K562 (cell line): ENCODE data around the gene MGAT5. TPM values are rescaled to one million over a fixed set of nuclear protein-coding genes. Genes with fewer than 3 reads are reported as not detected.

Experiments used
- ATAC-seq: fragments of 200-7000 bp; cut with Tn5 transposase; 3 replicates; pipeline ENCODE4 v1.9.1; 2020; ENCODE audit warnings: moderate library complexity
- BruUV-seq: library from RNA; stranded (reverse); fragments of 400-500 nt; replicated peaks from 2 replicates; lab custom pipeline; 2021; lab: Mats Ljungman, UMichigan
- CTCF ChIA-PET: fragments of 300-600 bp; formaldehyde crosslinking; extraction: SDS; loops from one replicate; lab custom pipeline; 2021; ENCODE audit warnings: low intra/inter-chr PET ratio; lab: Yijun Ruan, JAX
- POLR2A ChIA-PET: fragments of 300-600, 350-650 bp; sonication (Branson Sonifier 250); formaldehyde crosslinking; extraction: SDS; loops from one replicate; lab custom pipeline; 2021; ENCODE audit warnings: antibody characterized with exemption, inconsistent platforms; lab: Yijun Ruan, JAX
- DNase-seq, 4 experiments: peaks; one replicate each; pipeline versions ENCODE4 v3.0.0 to v3.0.0-alpha.2; 2011 to 2018; ENCODE audit warnings: low spot score in 3 of 4, mixed read lengths in 3 of 4; ENCODE audit errors: extremely low read depth in 1 of 4
- FAIRE-seq: peaks from 2 replicates; lab custom pipeline; 2011; peaks lifted over from hg19 to GRCh38; lab: Jason Lieb, UNC
- H2AFZ ChIP-seq: 2 replicates; pipeline ENCODE4 v1.6.0; 2011; ENCODE audit warnings: low read depth, low read length, control low read depth, inconsistent platforms
- H3K27ac ChIP-seq: fragments of 200-600 bp; 3 replicates; pipeline ENCODE4 v1.8.0; 2011; ENCODE audit warnings: low read depth, mild to moderate bottlenecking, control low read depth, inconsistent platforms, low read length, moderate library complexity, mixed read lengths; ENCODE audit errors: extremely low read depth
- H3K27me3 ChIP-seq, 2 experiments: fragments of 300-600 bp in 1 of 2; 2 replicates in 1 of 2; 3 replicates in 1 of 2; pipeline versions ENCODE4 v1.6.0 to v1.8.0; 2011; ENCODE audit warnings: inconsistent platforms in 2 of 2, low read length in 2 of 2, mild to moderate bottlenecking in 1 of 2, mixed read lengths in 1 of 2, moderate library complexity in 1 of 2; ENCODE audit not compliant: control insufficient read depth in 2 of 2, insufficient read depth in 2 of 2
- H3K36me3 ChIP-seq: fragments of 300-600 bp; 3 replicates; pipeline ENCODE4 v1.8.0; 2011; ENCODE audit warnings: mild to moderate bottlenecking, low read length, inconsistent platforms; ENCODE audit not compliant: control insufficient read depth, insufficient read depth
- H3K4me1 ChIP-seq, 2 experiments: fragments of 200-600 bp in 1 of 2; replicated peaks in 1 of 2; 2 replicates in 1 of 2; 3 replicates in 1 of 2; pipeline versions ENCODE4 v1.5.1 to v1.8.0; 2011; ENCODE audit warnings: inconsistent platforms in 2 of 2, low read length in 2 of 2, mild to moderate bottlenecking in 1 of 2, mixed read lengths in 1 of 2, moderate library complexity in 1 of 2; ENCODE audit not compliant: control insufficient read depth in 2 of 2, insufficient read depth in 2 of 2
- H3K4me2 ChIP-seq: 2 replicates; pipeline ENCODE4 v1.6.1; 2011; ENCODE audit warnings: low read length, control low read depth, inconsistent platforms, mixed read lengths; ENCODE audit not compliant: insufficient read depth
- H3K4me3 ChIP-seq: fragments of 200-600 bp; sonication (generic), shearing (Covaris generic); 2 replicates; pipeline ENCODE4 v1.5.1; 2016; ENCODE audit warnings: control low read depth, inconsistent platforms
- H3K79me2 ChIP-seq: fragments of 200-600 bp; 3 replicates; pipeline ENCODE4 v1.8.0; 2011; ENCODE audit warnings: low read length, inconsistent platforms; ENCODE audit not compliant: control insufficient read depth, insufficient read depth
- H3K9ac ChIP-seq, 2 experiments: 2 replicates each; pipeline versions ENCODE4 v1.6.0 to v1.6.1; 2011; ENCODE audit warnings: low read depth in 2 of 2, low read length in 2 of 2, control low read depth in 1 of 2, inconsistent platforms in 1 of 2, mild to moderate bottlenecking in 1 of 2, mixed read lengths in 1 of 2; ENCODE audit not compliant: insufficient read depth in 1 of 2
- H3K9me1 ChIP-seq: one replicate; pipeline ENCODE4 v1.6.0; 2011; ENCODE audit warnings: inconsistent platforms, mild to moderate bottlenecking, low read length, moderate library complexity; ENCODE audit not compliant: control insufficient read depth, insufficient read depth
- H3K9me3 ChIP-seq: replicated peaks from 2 replicates; pipeline ENCODE4 v1.5.1; 2011; ENCODE audit warnings: low read depth, low read length, inconsistent platforms; ENCODE audit not compliant: control insufficient read depth, insufficient read depth
- H4K20me1 ChIP-seq: replicated peaks from 2 replicates; pipeline ENCODE4 v1.6.1; 2011; ENCODE audit warnings: low read length, inconsistent platforms, mixed read lengths; ENCODE audit not compliant: control insufficient read depth, insufficient read depth
- JUND ChIP-seq, 2 experiments: IDR thresholded peaks; 2 replicates in 1 of 2; 3 replicates in 1 of 2; pipeline ENCODE4 v1.6.1; 2011; ENCODE audit warnings: borderline replicate concordance in 2 of 2, low read depth in 2 of 2, low read length in 2 of 2, improper control_type of control experiment in 1 of 2, missing biosample characterization in 1 of 2, missing genetic modification characterization in 1 of 2, missing genetic modification reagents in 1 of 2
- NR3C1 ChIP-seq: sonication (generic); formaldehyde crosslinking; IDR thresholded peaks from 2 replicates; pipeline ENCODE4 v1.8.1; 2022; ENCODE audit warnings: missing genetic modification reagents
- SP2 ChIP-seq: IDR thresholded peaks from 2 replicates; pipeline ENCODE4 v1.6.1; 2011; ENCODE audit warnings: mild to moderate bottlenecking, low read depth, low read length, moderate library complexity; ENCODE audit not compliant: poor library complexity, severe bottlenecking; ENCODE audit errors: extremely low read depth
- TBP ChIP-seq: optimal IDR thresholded peaks from 2 replicates; pipeline ENCODE3; 2011; ENCODE audit warnings: low read depth, low read length, improper control_type of control experiment
- TCF3 ChIP-seq: sonication (generic); formaldehyde crosslinking; IDR thresholded peaks from 2 replicates; pipeline ENCODE4 v1.4.0; 2020; ENCODE audit warnings: mild to moderate bottlenecking, missing genetic modification reagents
- ZNF174 ChIP-seq: fragments of 250-450 bp; sonication (Bioruptor Pico); IDR thresholded peaks from 2 replicates; pipeline ENCODE4 v1.4.0; 2020; ENCODE audit warnings: mild to moderate bottlenecking
- ZNF707 ChIP-seq: fragments of 250-450 bp; sonication (Bioruptor Pico); conservative IDR thresholded peaks from 2 replicates; pipeline ENCODE4 v1.8.0; 2022; ENCODE audit warnings: inconsistent platforms, mild to moderate bottlenecking, moderate library complexity
- ZNF766 ChIP-seq: fragments of 200-800 bp; sonication (Bioruptor generic); conservative IDR thresholded peaks from 2 replicates; pipeline ENCODE4 v1.6.1; 2016; ENCODE audit warnings: missing genetic modification characterization, missing compliant biosample characterization
- WGBS: fragments of 100-300 bp; shearing (Covaris generic); methylation state at CpG from one replicate; pipeline ENCODE4 v1.1.6; 2016; ENCODE audit warnings: low coverage, mixed read lengths; ENCODE audit not compliant: insufficient coverage; ENCODE audit errors: missing lambda C conversion rate; 5-methylcytosine and 5-hydroxymethylcytosine counted together
- in situ Hi-C: fragments of 300-500 bp; cut with MboI; formaldehyde crosslinking; loops from 4 replicates; pipeline ENCODE4 v1.15.0; 2018; ENCODE audit warnings: inconsistent platforms, mixed read lengths
- intact Hi-C: fragments of 100-400 bp; cut with micrococcal nuclease; formaldehyde crosslinking; loops from 2 replicates; pipeline ENCODE4 v1.14.2; 2022
- polyA plus RNA-seq, 8 experiments: library from polyadenylated mRNA; depleted of rRNA in 4 of 8; stranded (reverse) in 5 of 8; unstranded in 3 of 8; fragments of >200 nt; fragmentation: Nextera tagmentation in 2 of 8; fragmentation: Illumina TruSeq in 1 of 8; extraction: Ambion mirVana in 2 of 8; extraction: Trizol in 1 of 8; gene quantifications; 2 replicates each; pipeline versions ENCODE4 v1.2.1 to v1.2.3, GENCODE V29; 2011 to 2014; ENCODE audit warnings: inconsistent platforms in 1 of 8, missing spikeins in 1 of 8
- total RNA-seq, 7 experiments: library from RNA; depleted of rRNA in 6 of 7; stranded (reverse); fragments of >200 nt in 6 of 7; fragmentation: Illumina TruSeq in 2 of 7; extraction: Trizol in 2 of 7; gene quantifications; 2 replicates each; pipeline versions ENCODE4 v1.2.1 to v1.2.3, GENCODE V29; 2011 to 2021; ENCODE audit warnings: low replicate concordance in 1 of 7
- TF ChIP-seq, protein P1 (sequence below): fragments of 250-450 bp; sonication (Bioruptor Pico); IDR thresholded peaks from 2 replicates; pipeline ENCODE4 v1.4.0; 2020
- TF ChIP-seq, protein P2 (sequence below): fragments of 250-450 bp; sonication (Bioruptor Pico); IDR thresholded peaks from 2 replicates; pipeline ENCODE4 v1.8.0; 2021; ENCODE audit warnings: mild to moderate bottlenecking, moderate library complexity
- TF ChIP-seq, protein P3 (sequence below): sonication (generic); formaldehyde crosslinking; IDR thresholded peaks from 2 replicates; pipeline ENCODE4 v1.8.1; 2023; ENCODE audit warnings: mild to moderate bottlenecking, missing genetic modification reagents

MGAT5 gene
- total and polyA plus RNA-seq, 9 of the 15 experiments (the other 6 are each of a cell fraction or from before 2014, with no cell fraction given): 1.6 to 18.6 (median 11.1) TPM

DNA sequence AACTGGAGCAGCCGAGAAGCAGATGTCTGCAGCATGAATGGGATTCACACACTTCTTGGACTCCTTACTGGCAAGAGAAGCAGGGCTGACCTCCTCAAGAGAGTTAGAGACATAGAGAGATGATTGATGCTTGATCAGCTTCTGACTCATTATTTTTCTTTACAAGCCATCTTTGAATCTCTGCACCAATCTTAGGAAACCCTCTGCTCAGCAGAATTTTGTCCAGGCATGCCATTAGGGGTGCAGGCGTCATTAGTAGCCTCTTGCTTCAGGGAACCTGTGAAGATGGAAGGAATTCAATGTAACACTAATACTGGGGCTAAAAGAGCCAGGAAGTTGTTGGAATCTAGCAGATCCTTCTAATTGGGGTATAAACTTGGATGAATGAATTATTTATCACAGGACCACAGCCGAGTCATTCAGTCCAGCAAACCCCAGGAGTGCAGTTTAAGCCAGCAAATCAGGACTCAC, 151.8 kb downstream of the MGAT5 start (continued):
- TF ChIP-seq, protein P1, sequence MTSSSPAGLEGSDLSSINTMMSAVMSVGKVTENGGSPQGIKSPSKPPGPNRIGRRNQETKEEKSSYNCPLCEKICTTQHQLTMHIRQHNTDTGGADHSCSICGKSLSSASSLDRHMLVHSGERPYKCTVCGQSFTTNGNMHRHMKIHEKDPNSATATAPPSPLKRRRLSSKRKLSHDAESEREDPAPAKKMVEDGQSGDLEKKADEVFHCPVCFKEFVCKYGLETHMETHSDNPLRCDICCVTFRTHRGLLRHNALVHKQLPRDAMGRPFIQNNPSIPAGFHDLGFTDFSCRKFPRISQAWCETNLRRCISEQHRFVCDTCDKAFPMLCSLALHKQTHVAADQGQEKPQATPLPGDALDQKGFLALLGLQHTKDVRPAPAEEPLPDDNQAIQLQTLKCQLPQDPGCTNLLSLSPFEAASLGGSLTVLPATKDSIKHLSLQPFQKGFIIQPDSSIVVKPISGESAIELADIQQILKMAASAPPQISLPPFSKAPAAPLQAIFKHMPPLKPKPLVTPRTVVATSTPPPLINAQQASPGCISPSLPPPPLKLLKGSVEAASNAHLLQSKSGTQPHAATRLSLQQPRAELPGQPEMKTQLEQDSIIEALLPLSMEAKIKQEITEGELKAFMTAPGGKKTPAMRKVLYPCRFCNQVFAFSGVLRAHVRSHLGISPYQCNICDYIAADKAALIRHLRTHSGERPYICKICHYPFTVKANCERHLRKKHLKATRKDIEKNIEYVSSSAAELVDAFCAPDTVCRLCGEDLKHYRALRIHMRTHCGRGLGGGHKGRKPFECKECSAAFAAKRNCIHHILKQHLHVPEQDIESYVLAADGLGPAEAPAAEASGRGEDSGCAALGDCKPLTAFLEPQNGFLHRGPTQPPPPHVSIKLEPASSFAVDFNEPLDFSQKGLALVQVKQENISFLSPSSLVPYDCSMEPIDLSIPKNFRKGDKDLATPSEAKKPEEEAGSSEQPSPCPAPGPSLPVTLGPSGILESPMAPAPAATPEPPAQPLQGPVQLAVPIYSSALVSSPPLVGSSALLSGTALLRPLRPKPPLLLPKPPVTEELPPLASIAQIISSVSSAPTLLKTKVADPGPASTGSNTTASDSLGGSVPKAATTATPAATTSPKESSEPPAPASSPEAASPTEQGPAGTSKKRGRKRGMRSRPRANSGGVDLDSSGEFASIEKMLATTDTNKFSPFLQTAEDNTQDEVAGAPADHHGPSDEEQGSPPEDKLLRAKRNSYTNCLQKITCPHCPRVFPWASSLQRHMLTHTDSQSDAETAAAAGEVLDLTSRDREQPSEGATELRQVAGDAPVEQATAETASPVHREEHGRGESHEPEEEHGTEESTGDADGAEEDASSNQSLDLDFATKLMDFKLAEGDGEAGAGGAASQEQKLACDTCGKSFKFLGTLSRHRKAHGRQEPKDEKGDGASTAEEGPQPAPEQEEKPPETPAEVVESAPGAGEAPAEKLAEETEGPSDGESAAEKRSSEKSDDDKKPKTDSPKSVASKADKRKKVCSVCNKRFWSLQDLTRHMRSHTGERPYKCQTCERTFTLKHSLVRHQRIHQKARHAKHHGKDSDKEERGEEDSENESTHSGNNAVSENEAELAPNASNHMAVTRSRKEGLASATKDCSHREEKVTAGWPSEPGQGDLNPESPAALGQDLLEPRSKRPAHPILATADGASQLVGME: no peak
- TF ChIP-seq, all 486 proteins: peak for 0

DNA sequence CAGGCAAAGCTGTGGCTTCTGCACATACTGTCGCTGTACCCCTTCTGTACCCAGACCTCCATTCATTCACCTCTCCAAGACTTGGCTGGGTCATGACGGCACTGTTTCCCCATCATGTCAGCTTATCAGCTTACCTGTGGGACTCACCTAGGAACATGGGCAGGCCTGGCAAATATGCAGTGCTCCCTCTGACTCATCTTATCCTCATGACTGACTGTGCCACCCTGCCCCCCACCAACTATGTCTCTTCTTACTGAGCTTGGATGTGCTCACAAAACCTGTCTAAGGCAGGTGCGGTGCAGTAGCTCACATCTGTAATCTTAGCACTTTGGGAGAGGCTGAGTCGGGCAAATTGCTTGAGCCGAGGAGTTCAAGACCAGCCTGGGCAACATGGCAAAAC, 152.4 kb downstream of the MGAT5 start:
- in situ Hi-C loops: loop anchor here (25.0 kb wide), 2 partner anchors 294 to 519 kb away; no protein-coding TSS in a partner anchor
- Histone ChIP-seq H3K9me1 (no peaks in the 10 kb centered on the region), H3K9me3 (no peaks in the 10 kb centered on the region), H3K4me3 (no peak overlapping the region), H3K4me2 (no peak overlapping the region), H3K4me1 (peaks cover 0 to under 1% of the 10 kb centered on the region in 2 experiments; a peak in 2 of 5 replicates), H3K27ac (no peak overlapping the region), H3K36me3 (no peaks in the 10 kb centered on the region), H4K20me1 (no peaks in the 10 kb centered on the region), H3K9ac (no peak overlapping the region), H3K79me2 (no peaks in the 10 kb centered on the region), H3K27me3 (no peaks in the 10 kb centered on the region), H2AFZ (no peak overlapping the region)
- 48% methylated on average over 5 of the region's 5 CpGs for WGBS
- FAIRE-seq (no peak), ATAC-seq (no peak), DNase-seq (no peak)
- intact Hi-C loops: no loop called here
- no TSS peak for BruUV-seq
- POLR2A ChIA-PET: no interaction called here
- CTCF ChIA-PET: no interaction called here
- TF ChIP-seq ZNF766 (no peak), SP2 (no peak), JUND (IDR thresholded peaks at IDR 0.05; ENCODE audit: borderline replicate concordance, low read depth, low read length) (no peak), JUND (tag; IDR thresholded peaks at IDR 0.05; ENCODE audit: borderline replicate concordance, low read depth, low read length) (no peak), TBP (no peak), ZNF707 (CRISPR knock-in tag) (no peak), NR3C1 (CRISPR knock-in tag) (no peak), TCF3 (CRISPR knock-in tag) (no peak), ZNF174 (no peak)
- TF ChIP-seq, protein P2, sequence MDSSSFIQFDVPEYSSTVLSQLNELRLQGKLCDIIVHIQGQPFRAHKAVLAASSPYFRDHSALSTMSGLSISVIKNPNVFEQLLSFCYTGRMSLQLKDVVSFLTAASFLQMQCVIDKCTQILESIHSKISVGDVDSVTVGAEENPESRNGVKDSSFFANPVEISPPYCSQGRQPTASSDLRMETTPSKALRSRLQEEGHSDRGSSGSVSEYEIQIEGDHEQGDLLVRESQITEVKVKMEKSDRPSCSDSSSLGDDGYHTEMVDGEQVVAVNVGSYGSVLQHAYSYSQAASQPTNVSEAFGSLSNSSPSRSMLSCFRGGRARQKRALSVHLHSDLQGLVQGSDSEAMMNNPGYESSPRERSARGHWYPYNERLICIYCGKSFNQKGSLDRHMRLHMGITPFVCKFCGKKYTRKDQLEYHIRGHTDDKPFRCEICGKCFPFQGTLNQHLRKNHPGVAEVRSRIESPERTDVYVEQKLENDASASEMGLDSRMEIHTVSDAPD: no peak
- TF ChIP-seq, protein P3, sequence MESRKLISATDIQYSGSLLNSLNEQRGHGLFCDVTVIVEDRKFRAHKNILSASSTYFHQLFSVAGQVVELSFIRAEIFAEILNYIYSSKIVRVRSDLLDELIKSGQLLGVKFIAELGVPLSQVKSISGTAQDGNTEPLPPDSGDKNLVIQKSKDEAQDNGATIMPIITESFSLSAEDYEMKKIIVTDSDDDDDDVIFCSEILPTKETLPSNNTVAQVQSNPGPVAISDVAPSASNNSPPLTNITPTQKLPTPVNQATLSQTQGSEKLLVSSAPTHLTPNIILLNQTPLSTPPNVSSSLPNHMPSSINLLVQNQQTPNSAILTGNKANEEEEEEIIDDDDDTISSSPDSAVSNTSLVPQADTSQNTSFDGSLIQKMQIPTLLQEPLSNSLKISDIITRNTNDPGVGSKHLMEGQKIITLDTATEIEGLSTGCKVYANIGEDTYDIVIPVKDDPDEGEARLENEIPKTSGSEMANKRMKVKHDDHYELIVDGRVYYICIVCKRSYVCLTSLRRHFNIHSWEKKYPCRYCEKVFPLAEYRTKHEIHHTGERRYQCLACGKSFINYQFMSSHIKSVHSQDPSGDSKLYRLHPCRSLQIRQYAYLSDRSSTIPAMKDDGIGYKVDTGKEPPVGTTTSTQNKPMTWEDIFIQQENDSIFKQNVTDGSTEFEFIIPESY (CRISPR knock-in tag): no peak
